ENCODE data around the gene MEGF11.

Gene MEGF11

GRCh38 chr15:66046326-66046725 is 207.2 kb downstream of the MEGF11 start:
- no peak for DNase-seq

- no peak for DNase-seq
Observed at GRCh38 chr15:66045542-66045941, 208.0 kb downstream of the MEGF11 start.

GRCh38 chr15:66044837-66045236 is 208.7 kb downstream of the MEGF11 start:
- no peak for DNase-seq

GRCh38 chr15:66043264-66043663 is 210.3 kb downstream of the MEGF11 start:
- DNase-seq = no peak

GRCh38 chr15:66042624-66043023 is 210.9 kb downstream of the MEGF11 start:
- DNase-seq = no peak

GRCh38 chr15:66041276-66041675 is 212.3 kb downstream of the MEGF11 start:
- DNase-seq = no peak

- DNase-seq = no peak
Observed at GRCh38 chr15:66040211-66040892, 213.2 kb downstream of the MEGF11 start.

- no peak for DNase-seq
Observed at GRCh38 chr15:66039117-66039871, 214.3 kb downstream of the MEGF11 start.

- DNase-seq = no peak
Observed at GRCh38 chr15:66038387-66039116, 215.0 kb downstream of the MEGF11 start.

GRCh38 chr15:66036859-66037258 is 216.7 kb downstream of the MEGF11 start:
- DNase-seq = no peak

- no peak for DNase-seq
Observed at GRCh38 chr15:66035901-66036300, 217.6 kb downstream of the MEGF11 start.

GRCh38 chr15:66033143-66033542 is 220.4 kb downstream of the MEGF11 start:
- DNase-seq = no peak

GRCh38 chr15:66032006-66032405 is 221.5 kb downstream of the MEGF11 start:
- no peak for DNase-seq

GRCh38 chr15:66030650-66031049 is 222.9 kb downstream of the MEGF11 start:
- DNase-seq = no peak

- no peak for DNase-seq
Observed at GRCh38 chr15:66029650-66030049, 223.9 kb downstream of the MEGF11 start.

- no peak for DNase-seq
Observed at GRCh38 chr15:66027268-66027805, 226.2 kb downstream of the MEGF11 start.

- DNase-seq = no peak
Observed at GRCh38 chr15:66025972-66026371, 227.6 kb downstream of the MEGF11 start.

- no peak for DNase-seq
Observed at GRCh38 chr15:66025015-66025452, 228.5 kb downstream of the MEGF11 start.

GRCh38 chr15:66024116-66024515 is 229.4 kb downstream of the MEGF11 start:
- DNase-seq = no peak

- no peak for DNase-seq
Observed at GRCh38 chr15:66023311-66023972, 230.1 kb downstream of the MEGF11 start.

GRCh38 chr15:66022163-66022525 is 231.4 kb downstream of the MEGF11 start:
- no peak for DNase-seq

GRCh38 chr15:66021496-66022162 is 231.9 kb downstream of the MEGF11 start:
- no peak for DNase-seq

All from activated CD8-positive, alpha-beta memory T cell treated with anti-CD3 and anti-CD28 coated beads for 24 hours (primary cell).